Heart left ventricle (tissue), 16 donors: ENCODE results near the gene IGF2BP3. TPM values are rescaled to one million over a fixed set of nuclear protein-coding genes. Genes with fewer than 3 reads are reported as not detected.
A peak's percentile ranks its signal among the peaks of the same experiment; 100 is the strongest.

Experiments used
- ATAC-seq, 4 donors: fragments of 200-7000 bp; cut with Tn5 transposase; one replicate each; pipeline ENCODE4 v1.9.1; 2020 to 2022; ENCODE audit warnings: moderate library complexity in 4 of 4, mild to moderate bottlenecking in 3 of 4, moderate number of reproducible peaks in 1 of 4
- DNase-seq, 5 donors: peaks; one replicate each; pipeline ENCODE4 v3.0.0-alpha.2; 2020
- H3K27ac ChIP-seq, 12 donors: fragments of 200-600 bp; sonication (generic) in 4 of 12; one replicate each; pipeline versions ENCODE4 v1.5.0 to v1.8.0; 2016 to 2022; ENCODE audit warnings: mild to moderate bottlenecking in 2 of 12
- H3K27me3 ChIP-seq, 9 donors: fragments of 200-600 bp; sonication (generic) in 2 of 9; one replicate each; pipeline versions ENCODE4 v1.5.1 to v1.8.0; 2016 to 2022; ENCODE audit warnings: mild to moderate bottlenecking in 3 of 9
- H3K36me3 ChIP-seq, 9 donors: fragments of 200-600 bp; sonication (generic) in 2 of 9; one replicate each; pipeline versions ENCODE4 v1.5.0 to v1.8.0; 2018 to 2022; ENCODE audit warnings: mild to moderate bottlenecking in 2 of 9
- H3K4me1 ChIP-seq, 12 donors: fragments of 200-600 bp; sonication (generic) in 4 of 12; one replicate each; pipeline versions ENCODE4 v1.5.0 to v1.8.0; 2016 to 2022; ENCODE audit warnings: mild to moderate bottlenecking in 3 of 12
- H3K4me3 ChIP-seq, 12 donors: fragments of 200-600 bp; sonication (generic) in 4 of 12; one replicate each; pipeline versions ENCODE4 v1.5.0 to v1.8.0; 2017 to 2022; ENCODE audit warnings: mild to moderate bottlenecking in 9 of 12, moderate library complexity in 4 of 12
- H3K9me3 ChIP-seq, 12 donors: fragments of 200-600 bp; sonication (generic) in 4 of 12; one replicate each; pipeline versions ENCODE4 v1.5.0 to v1.8.0; 2016 to 2022; ENCODE audit warnings: mild to moderate bottlenecking in 1 of 12
- POLR2A ChIP-seq, 2 donors: fragments of 450-650 bp; IDR thresholded peaks; one replicate each; pipeline ENCODE4 v1.6.1; 2017; ENCODE audit warnings: antibody characterized with exemption in 2 of 2, mild to moderate bottlenecking in 2 of 2, moderate library complexity in 2 of 2
- WGBS, 4 donors: extraction: QIAGEN DNeasy Blood & Tissue Kit in 2 of 4; methylation state at CpG; one replicate each; pipeline versions ENCODE4 v1.1.5 to v1.1.7; 2013 to 2018; 5-methylcytosine and 5-hydroxymethylcytosine counted together
- intact Hi-C, 10 donors: fragments of 100-400 bp; cut with DNase I; formaldehyde crosslinking; loops; one replicate each; pipeline versions ENCODE4 v1.11.1 to v1.14.2; 2022
- polyA plus RNA-seq, 2 donors: library from polyadenylated mRNA; stranded (reverse); fragments of 200-250 nt; gene quantifications; one replicate each; pipeline ENCODE4 v1.2.3, GENCODE V29; 2013
- total RNA-seq, 9 donors: library from RNA; depleted of rRNA in 2 of 9; stranded (reverse); fragments of >200 nt in 2 of 9; fragmentation: NEBNext Ultra II Directional in 3 of 9; extraction: Animal tissue kit (Norgen Biotek cat#: 25700) in 3 of 9; gene quantifications; one replicate each; pipeline versions ENCODE4 v1.1.0 to v1.2.4, GENCODE V29; 2016 to 2023
- TF ChIP-seq, protein P1 (sequence below), 12 donors: fragments of 200-600 bp; sonication (generic) in 4 of 12; IDR thresholded peaks; one replicate each; pipeline versions ENCODE4 v1.5.0 to v1.8.0; 2018 to 2022; ENCODE audit warnings: antibody characterized with exemption in 12 of 12, mild to moderate bottlenecking in 5 of 12
- donor health status: ischemic (EF 13 %, LVEDD 7.1; RV severe dilation, severe dysfunction).
- donor health status: healthy with polysubstance abuse.
- donor health status: DM: no; HTN: yes; CAD: no.
- donor health status: DM: no; HTN: no; CAD: no.
- donor health status: ischemic (EF 25% LVEDD 6.9; RV normal size, moderate dysfunction).
- donor health status: ischemic (EF 25% LVEDD 5.7; RV mildly dilated, moderate dysfunction).
- donor health status: healthy.
- donor health status: DM: yes; HTN: yes; CAD: no.
- donor health status: ischemic (EF 35%, LVEDD 5.7; RV mildly dilated, moderate dysfunction).
- donor health status: nonischemic (EF 11% LVEDD 7.7; RV severe dilation, severe dysfunction).
- donor health status: DM: yes; HTN: yes; CAD: no.
- donor health status: PGD.
- donor health status: ischemic (EF 29% LVEDD 5.4; RV normal size, mild dysfunction).
- donor health status: nonischemic (EF 23%, LVEDD 6.1; RV moderate dilation, normal function).

Gene IGF2BP3
- total and polyA plus RNA-seq, 11 donors, result 0.27 to 2.2 (median 0.50) TPM; not detected in 5

DNA sequence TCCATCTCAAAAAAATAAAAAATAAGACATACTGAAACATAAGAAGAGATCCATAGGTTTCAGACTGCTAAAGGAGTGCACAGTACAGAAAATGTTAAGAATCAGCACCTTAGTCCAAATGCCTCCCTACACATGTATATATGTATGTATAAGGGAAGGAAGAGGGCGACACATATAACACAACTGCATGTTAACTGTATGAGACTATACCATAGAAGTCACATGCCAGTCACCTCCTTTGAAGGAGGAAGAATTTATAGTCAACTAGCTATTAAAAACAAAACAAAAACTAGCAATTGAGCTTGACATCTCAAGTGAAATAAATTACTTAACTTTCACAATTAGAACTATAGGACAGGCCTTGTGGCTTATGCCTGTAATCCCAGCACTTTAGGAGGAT lies 50.4 kb downstream of the IGF2BP3 start:
- intact Hi-C loops, result no loop called here
- no peaks in the 10 kb centered on the region for H3K36me3 ChIP-seq
- ATAC-seq, result no peak
- no peak overlapping the region for H3K27ac ChIP-seq
- no peak for TF ChIP-seq POLR2A (IDR thresholded peaks at IDR 0.05)
- TF ChIP-seq, protein P1, sequence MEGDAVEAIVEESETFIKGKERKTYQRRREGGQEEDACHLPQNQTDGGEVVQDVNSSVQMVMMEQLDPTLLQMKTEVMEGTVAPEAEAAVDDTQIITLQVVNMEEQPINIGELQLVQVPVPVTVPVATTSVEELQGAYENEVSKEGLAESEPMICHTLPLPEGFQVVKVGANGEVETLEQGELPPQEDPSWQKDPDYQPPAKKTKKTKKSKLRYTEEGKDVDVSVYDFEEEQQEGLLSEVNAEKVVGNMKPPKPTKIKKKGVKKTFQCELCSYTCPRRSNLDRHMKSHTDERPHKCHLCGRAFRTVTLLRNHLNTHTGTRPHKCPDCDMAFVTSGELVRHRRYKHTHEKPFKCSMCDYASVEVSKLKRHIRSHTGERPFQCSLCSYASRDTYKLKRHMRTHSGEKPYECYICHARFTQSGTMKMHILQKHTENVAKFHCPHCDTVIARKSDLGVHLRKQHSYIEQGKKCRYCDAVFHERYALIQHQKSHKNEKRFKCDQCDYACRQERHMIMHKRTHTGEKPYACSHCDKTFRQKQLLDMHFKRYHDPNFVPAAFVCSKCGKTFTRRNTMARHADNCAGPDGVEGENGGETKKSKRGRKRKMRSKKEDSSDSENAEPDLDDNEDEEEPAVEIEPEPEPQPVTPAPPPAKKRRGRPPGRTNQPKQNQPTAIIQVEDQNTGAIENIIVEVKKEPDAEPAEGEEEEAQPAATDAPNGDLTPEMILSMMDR (IDR thresholded peaks at IDR 0.05), result no peak
- H3K4me1 ChIP-seq, result no peaks in the 10 kb centered on the region
- 92 to 100% (median 97%) methylated on average over 1 of the region's 1 CpG for WGBS, 4 donors
- no peak overlapping the region for H3K4me3 ChIP-seq
- no peak for DNase-seq
- peaks cover 0 to 16% (median 4%) of the 10 kb centered on the region in 9 donors for H3K27me3 ChIP-seq
- H3K9me3 ChIP-seq, result no peaks in the 10 kb centered on the region

DNA sequence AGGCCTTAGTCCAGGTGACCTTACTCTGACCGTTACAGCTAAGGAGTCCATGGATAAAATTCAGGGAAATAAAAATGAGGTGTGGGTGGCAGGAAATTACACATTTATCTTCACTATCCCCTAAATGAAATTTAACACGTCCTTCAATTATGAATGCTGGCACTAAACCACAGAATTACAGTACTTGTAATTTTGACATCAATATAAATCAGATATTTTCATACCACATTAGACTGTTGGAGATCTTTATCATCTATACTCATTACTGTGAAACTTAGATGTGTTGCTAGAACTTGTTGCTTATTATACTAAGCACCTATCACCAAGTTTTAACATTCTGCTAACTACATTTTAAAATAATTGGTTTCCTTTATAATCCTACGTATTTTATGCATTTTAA lies 51.1 kb downstream of the IGF2BP3 start:
- DNase-seq (no peak), ATAC-seq (no peak)
- WGBS, 4 donors, result 65 to 76% (median 67%) methylated on average over 3 of the region's 3 CpGs
- Histone ChIP-seq H3K9me3 (no peaks in the 10 kb centered on the region), H3K36me3 (no peaks in the 10 kb centered on the region), H3K27me3 (peaks cover 0 to 16% (median 1%) of the 10 kb centered on the region in 9 donors), H3K27ac (no peak overlapping the region), H3K4me1 (no peaks in the 10 kb centered on the region), H3K4me3 (no peak overlapping the region)
- no peak for TF ChIP-seq POLR2A (IDR thresholded peaks at IDR 0.05)
- TF ChIP-seq, protein P1 (IDR thresholded peaks at IDR 0.05), result no peak
- intact Hi-C loops, result no loop called here

DNA sequence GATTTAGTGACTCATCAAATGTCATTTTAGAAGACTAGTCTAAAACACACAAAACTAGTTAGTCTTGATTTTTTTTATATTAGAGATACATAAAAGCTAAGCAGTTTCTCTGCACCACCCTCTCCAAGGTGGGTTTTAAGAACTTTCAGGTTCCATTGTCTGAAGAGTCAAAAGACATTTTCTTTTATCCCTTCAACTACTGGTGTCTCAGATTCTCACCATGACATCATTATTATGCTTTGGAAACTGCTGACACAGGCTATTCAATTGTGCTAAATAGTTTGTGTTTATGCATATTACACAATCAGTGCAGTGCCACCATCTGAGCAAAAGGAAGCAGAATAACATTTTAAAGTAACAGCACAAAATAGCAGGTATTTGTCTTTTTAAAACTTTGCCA lies 52.2 kb downstream of the IGF2BP3 start:
- Histone ChIP-seq H3K36me3 (no peaks in the 10 kb centered on the region), H3K9me3 (no peaks in the 10 kb centered on the region), H3K27ac (no peak overlapping the region), H3K27me3 (peaks cover 0 to 21% (median 0%) of the 10 kb centered on the region in 9 donors), H3K4me1 (no peaks in the 10 kb centered on the region), H3K4me3 (no peak overlapping the region)
- DNase-seq (no peak), ATAC-seq (no peak)
- intact Hi-C loops, result no loop called here
- TF ChIP-seq, protein P1 (IDR thresholded peaks at IDR 0.05), result no peak
- TF ChIP-seq POLR2A (IDR thresholded peaks at IDR 0.05), result no peak

DNA sequence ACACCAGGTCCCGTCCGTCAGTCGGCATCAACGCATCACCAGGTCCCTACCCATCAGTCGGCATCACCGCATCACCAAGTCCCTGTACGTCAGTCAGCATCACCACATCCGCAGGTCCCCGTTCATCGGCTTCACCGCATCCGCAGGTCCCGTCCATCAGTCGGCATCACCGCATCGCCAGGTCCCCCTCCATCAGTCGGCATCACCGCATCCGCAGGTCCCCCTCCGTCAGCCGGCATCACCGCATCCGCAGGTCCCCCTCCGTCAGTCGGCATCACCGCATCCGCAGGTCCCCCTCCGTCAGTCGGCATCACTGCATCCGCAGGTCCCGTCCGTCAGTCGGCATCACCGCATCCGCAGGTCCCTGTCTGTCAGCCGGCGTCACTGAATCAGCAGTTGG lies 55.1 kb downstream of the IGF2BP3 start:
- Histone ChIP-seq H3K36me3 (no peaks in the 10 kb centered on the region), H3K27ac (no peak overlapping the region), H3K27me3 (peaks cover 0 to 10% (median 0%) of the 10 kb centered on the region in 9 donors), H3K9me3 (no peaks in the 10 kb centered on the region), H3K4me1 (no peaks in the 10 kb centered on the region), H3K4me3 (no peak overlapping the region)
- intact Hi-C loops, result no loop called here
- peak in 1 of 5 donors; percentile 19 for DNase-seq
- ATAC-seq, result no peak
- no peak for TF ChIP-seq POLR2A (IDR thresholded peaks at IDR 0.05)
- TF ChIP-seq, protein P1 (IDR thresholded peaks at IDR 0.05), result no peak
- WGBS, 4 donors, result 95 to 98% (median 98%) methylated on average over 37 of the region's 37 CpGs
